ENCODE measurements around the gene ALK. TPM values are rescaled to one million over a fixed set of nuclear protein-coding genes. Genes with fewer than 3 reads are reported as not detected.

ALK gene
- polyA plus RNA-seq, 1 of the 3 experiments (the other 2 are of a cell fraction) = 0.30 TPM

DNA sequence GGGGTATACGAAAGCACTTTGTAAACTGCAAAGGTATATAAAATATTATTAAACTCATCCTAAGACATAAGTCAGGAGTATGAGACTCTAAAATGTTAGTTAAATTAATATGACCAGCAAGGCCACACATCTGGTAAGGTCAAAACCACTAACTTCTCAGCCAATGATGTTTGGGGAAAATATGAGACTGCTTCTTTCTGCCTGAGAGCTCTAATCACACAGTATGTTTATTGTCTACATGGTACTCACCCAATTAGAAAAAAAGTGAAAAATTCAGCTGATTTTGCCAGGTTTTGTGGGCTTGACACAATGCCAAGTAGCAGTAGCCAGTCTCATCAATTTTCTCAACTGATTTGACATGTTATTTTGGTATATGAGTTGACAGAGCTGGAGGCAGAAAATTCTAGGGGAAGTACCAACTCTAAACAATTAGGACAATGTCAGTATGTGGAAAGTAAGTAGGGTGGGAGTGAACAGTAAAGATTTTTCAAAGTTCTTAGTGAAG, 87.3 kb downstream of the ALK start:
- POLR2A ChIA-PET = no interaction called here
- CTCF ChIA-PET = interaction anchor here (0.7 to 2.0 kb wide), 6 partner anchors 8 to 238 kb away, joined by 3 to 7 read pairs (median 4); no protein-coding TSS in a partner anchor

DNA sequence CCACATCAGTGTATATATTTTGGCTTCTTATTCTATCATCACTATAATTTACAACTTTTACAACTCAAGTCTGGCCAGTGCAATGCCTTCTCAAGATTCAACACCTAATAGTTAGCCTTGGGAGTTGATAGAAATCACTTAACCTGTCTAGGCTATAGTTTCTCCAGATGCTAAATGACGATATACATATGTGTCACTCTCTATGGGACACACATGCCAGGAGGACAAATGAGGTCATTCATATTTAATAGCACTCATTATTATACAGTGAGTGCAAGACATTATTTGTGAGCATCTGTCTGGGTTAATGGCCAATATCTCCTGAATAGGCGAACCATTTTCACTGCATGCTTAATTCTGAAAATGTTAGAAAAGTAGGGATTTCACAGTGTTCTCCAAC, 89.8 kb downstream of the ALK start:
- Histone ChIP-seq H3K36me3 (replicated peaks in 1 of 2; ENCODE audit: control insufficient read depth in 1 of 2, insufficient read depth in 2 of 2, low read length in 1 of 2) (peaks cover 0 to 13% of the 10 kb centered on the region in 2 experiments), H3K27ac (ENCODE audit: low read depth in 2 of 2, low read length in 1 of 2) (no peak overlapping the region), H3K79me2 (ENCODE audit: insufficient read depth) (no peaks in the 10 kb centered on the region), H3K4me3 (ENCODE audit: low read depth in 2 of 2, low read length in 1 of 2) (no peak overlapping the region), H3K9me3 (no peaks in the 10 kb centered on the region), H3F3A (replicated peaks; ENCODE audit: insufficient read depth) (no peaks in the 10 kb centered on the region), H3K4me2 (no peak overlapping the region), H3K27me3 (ENCODE audit: insufficient read depth) (no peaks in the 10 kb centered on the region), H3K9ac (no peak overlapping the region), H3K9me2 (no peaks in the 10 kb centered on the region), H3K4me1 (ENCODE audit: control insufficient read depth in 1 of 2, insufficient read depth in 2 of 2, low read depth in 1 of 2, low read length in 1 of 2) (no peaks in the 10 kb centered on the region; a peak in 1 of 4 replicates), H4K20me1 (ENCODE audit: insufficient read depth) (no peaks in the 10 kb centered on the region), H2AFZ (ENCODE audit: low read depth) (no peak overlapping the region)
- 21% methylated on average over 2 of the region's 2 CpGs for WGBS (ENCODE audit: low lambda C conversion rate)
- DNase-seq = no peak
- POLR2A ChIA-PET = no interaction called here
- TF ChIP-seq FOXM1 (IDR thresholded peaks at IDR 0.05; ENCODE audit: low read depth) (no peak), FOXJ3 (CRISPR knock-in tag; IDR thresholded peaks at IDR 0.05) (no peak), RXRA (IDR thresholded peaks at IDR 0.05; ENCODE audit: borderline replicate concordance, low read depth) (no peak), RAD21 (IDR thresholded peaks at IDR 0.05; ENCODE audit: low read length) (no peak), YY1 (IDR thresholded peaks at IDR 0.05; ENCODE audit: low read depth) (no peak), RFX5 (IDR thresholded peaks at IDR 0.05; ENCODE audit: low read length) (no peak), MEF2A (IDR thresholded peaks at IDR 0.05; ENCODE audit: borderline replicate concordance, low read depth) (no peak), FOSL2 (IDR thresholded peaks at IDR 0.05; ENCODE audit: borderline replicate concordance, low read depth) (no peak), EP300 (IDR thresholded peaks at IDR 0.05; ENCODE audit: borderline replicate concordance in 1 of 2, low read depth in 1 of 2, low read length in 1 of 2) (no peak), JUND (IDR thresholded peaks at IDR 0.05) (no peak)
- TF ChIP-seq, protein P1, sequence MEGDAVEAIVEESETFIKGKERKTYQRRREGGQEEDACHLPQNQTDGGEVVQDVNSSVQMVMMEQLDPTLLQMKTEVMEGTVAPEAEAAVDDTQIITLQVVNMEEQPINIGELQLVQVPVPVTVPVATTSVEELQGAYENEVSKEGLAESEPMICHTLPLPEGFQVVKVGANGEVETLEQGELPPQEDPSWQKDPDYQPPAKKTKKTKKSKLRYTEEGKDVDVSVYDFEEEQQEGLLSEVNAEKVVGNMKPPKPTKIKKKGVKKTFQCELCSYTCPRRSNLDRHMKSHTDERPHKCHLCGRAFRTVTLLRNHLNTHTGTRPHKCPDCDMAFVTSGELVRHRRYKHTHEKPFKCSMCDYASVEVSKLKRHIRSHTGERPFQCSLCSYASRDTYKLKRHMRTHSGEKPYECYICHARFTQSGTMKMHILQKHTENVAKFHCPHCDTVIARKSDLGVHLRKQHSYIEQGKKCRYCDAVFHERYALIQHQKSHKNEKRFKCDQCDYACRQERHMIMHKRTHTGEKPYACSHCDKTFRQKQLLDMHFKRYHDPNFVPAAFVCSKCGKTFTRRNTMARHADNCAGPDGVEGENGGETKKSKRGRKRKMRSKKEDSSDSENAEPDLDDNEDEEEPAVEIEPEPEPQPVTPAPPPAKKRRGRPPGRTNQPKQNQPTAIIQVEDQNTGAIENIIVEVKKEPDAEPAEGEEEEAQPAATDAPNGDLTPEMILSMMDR (IDR thresholded peaks at IDR 0.05) = no peak
- TF ChIP-seq, protein P2, sequence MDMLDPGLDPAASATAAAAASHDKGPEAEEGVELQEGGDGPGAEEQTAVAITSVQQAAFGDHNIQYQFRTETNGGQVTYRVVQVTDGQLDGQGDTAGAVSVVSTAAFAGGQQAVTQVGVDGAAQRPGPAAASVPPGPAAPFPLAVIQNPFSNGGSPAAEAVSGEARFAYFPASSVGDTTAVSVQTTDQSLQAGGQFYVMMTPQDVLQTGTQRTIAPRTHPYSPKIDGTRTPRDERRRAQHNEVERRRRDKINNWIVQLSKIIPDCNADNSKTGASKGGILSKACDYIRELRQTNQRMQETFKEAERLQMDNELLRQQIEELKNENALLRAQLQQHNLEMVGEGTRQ (IDR thresholded peaks at IDR 0.05; ENCODE audit: borderline replicate concordance, low read depth, low read length) = no peak
- TF ChIP-seq, protein P3, sequence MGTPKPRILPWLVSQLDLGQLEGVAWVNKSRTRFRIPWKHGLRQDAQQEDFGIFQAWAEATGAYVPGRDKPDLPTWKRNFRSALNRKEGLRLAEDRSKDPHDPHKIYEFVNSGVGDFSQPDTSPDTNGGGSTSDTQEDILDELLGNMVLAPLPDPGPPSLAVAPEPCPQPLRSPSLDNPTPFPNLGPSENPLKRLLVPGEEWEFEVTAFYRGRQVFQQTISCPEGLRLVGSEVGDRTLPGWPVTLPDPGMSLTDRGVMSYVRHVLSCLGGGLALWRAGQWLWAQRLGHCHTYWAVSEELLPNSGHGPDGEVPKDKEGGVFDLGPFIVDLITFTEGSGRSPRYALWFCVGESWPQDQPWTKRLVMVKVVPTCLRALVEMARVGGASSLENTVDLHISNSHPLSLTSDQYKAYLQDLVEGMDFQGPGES (IDR thresholded peaks at IDR 0.05; ENCODE audit: low read depth, low read length) = no peak
- CTCF ChIA-PET = interaction anchor here (1.0 to 1.3 kb wide), 2 partner anchors 9 to 248 kb away, joined by 3 to 4 read pairs; no protein-coding TSS in a partner anchor

More for the DNA sequence above, 87.3 kb downstream of the ALK start:
- Histone ChIP-seq H3K27me3 (ENCODE audit: insufficient read depth) (no peaks in the 10 kb centered on the region), H3K4me2 (no peak overlapping the region), H3K9ac (no peak overlapping the region), H3K4me3 (ENCODE audit: low read depth in 2 of 2, low read length in 1 of 2) (no peak overlapping the region), H2AFZ (ENCODE audit: low read depth) (no peak overlapping the region), H4K20me1 (ENCODE audit: insufficient read depth) (no peaks in the 10 kb centered on the region), H3K9me2 (no peaks in the 10 kb centered on the region), H3K9me3 (no peaks in the 10 kb centered on the region), H3K27ac (ENCODE audit: low read depth in 2 of 2, low read length in 1 of 2) (no peak overlapping the region; a peak in 1 of 4 replicates), H3K79me2 (ENCODE audit: insufficient read depth) (no peaks in the 10 kb centered on the region), H3K36me3 (replicated peaks in 1 of 2; ENCODE audit: control insufficient read depth in 1 of 2, insufficient read depth in 2 of 2, low read length in 1 of 2) (peaks cover 0 to 18% of the 10 kb centered on the region in 2 experiments), H3F3A (replicated peaks; ENCODE audit: insufficient read depth) (no peaks in the 10 kb centered on the region), H3K4me1 (ENCODE audit: control insufficient read depth in 1 of 2, insufficient read depth in 2 of 2, low read depth in 1 of 2, low read length in 1 of 2) (no peaks in the 10 kb centered on the region; a peak in 1 of 4 replicates)
- no peak for DNase-seq
- TF ChIP-seq, protein P4, sequence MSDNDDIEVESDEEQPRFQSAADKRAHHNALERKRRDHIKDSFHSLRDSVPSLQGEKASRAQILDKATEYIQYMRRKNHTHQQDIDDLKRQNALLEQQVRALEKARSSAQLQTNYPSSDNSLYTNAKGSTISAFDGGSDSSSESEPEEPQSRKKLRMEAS (IDR thresholded peaks at IDR 0.05; ENCODE audit: low read depth) = no peak
- TF ChIP-seq, protein P5, sequence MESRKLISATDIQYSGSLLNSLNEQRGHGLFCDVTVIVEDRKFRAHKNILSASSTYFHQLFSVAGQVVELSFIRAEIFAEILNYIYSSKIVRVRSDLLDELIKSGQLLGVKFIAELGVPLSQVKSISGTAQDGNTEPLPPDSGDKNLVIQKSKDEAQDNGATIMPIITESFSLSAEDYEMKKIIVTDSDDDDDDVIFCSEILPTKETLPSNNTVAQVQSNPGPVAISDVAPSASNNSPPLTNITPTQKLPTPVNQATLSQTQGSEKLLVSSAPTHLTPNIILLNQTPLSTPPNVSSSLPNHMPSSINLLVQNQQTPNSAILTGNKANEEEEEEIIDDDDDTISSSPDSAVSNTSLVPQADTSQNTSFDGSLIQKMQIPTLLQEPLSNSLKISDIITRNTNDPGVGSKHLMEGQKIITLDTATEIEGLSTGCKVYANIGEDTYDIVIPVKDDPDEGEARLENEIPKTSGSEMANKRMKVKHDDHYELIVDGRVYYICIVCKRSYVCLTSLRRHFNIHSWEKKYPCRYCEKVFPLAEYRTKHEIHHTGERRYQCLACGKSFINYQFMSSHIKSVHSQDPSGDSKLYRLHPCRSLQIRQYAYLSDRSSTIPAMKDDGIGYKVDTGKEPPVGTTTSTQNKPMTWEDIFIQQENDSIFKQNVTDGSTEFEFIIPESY (IDR thresholded peaks at IDR 0.05; ENCODE audit: borderline replicate concordance, low read depth) = no peak
- no peak for TF ChIP-seq EZH2phosphoT487 (IDR thresholded peaks at IDR 0.05; ENCODE audit: borderline replicate concordance, low read depth)
- WGBS (ENCODE audit: low lambda C conversion rate) = 51% methylated on average over 1 of the region's 1 CpG
